Loucy (cell line): ENCODE measurements around the gene GYG2.

Source experiments
- H2AFZ ChIP-seq: fragments of 200-600 bp; sonication (generic); 2 replicates; pipeline ENCODE4 v1.6.0; 2016; ENCODE audit warnings: antibody characterized with exemption, mild to moderate bottlenecking, low read length, moderate library complexity
- H3F3A ChIP-seq: fragments of 200-600 bp; 2 replicates; pipeline ENCODE4 v1.6.0; 2016; ENCODE audit warnings: antibody characterized with exemption, low read depth, mild to moderate bottlenecking
- H3K27me3 ChIP-seq: fragments of 200-600 bp; sonication (generic); 2 replicates; pipeline ENCODE4 v1.6.1; 2014; ENCODE audit warnings: low read length, mild to moderate bottlenecking; ENCODE audit not compliant: insufficient read depth, poor library complexity, severe bottlenecking
- H3K36me3 ChIP-seq: fragments of 200-600 bp; sonication (generic); 2 replicates; pipeline ENCODE4 v1.6.1; 2016; ENCODE audit warnings: low read length; ENCODE audit not compliant: insufficient read depth
- H3K4me1 ChIP-seq: fragments of 200-600 bp; sonication (generic); 2 replicates; pipeline ENCODE4 v1.5.1; 2014; ENCODE audit warnings: low read length, mild to moderate bottlenecking; ENCODE audit not compliant: insufficient read depth, poor library complexity, severe bottlenecking
- H3K4me2 ChIP-seq: fragments of 200-600 bp; sonication (generic); 2 replicates; pipeline ENCODE4 v1.6.0; 2014; ENCODE audit warnings: antibody characterized with exemption, low read length, low read depth, mild to moderate bottlenecking; ENCODE audit not compliant: poor library complexity, severe bottlenecking
- H3K4me3 ChIP-seq: fragments of 200-600 bp; sonication (generic); 2 replicates; pipeline ENCODE4 v1.5.1; 2014; ENCODE audit warnings: low read length, mild to moderate bottlenecking, mixed read lengths; ENCODE audit not compliant: poor library complexity, severe bottlenecking
- H3K79me2 ChIP-seq: fragments of 200-600 bp; sonication (generic); 2 replicates; pipeline ENCODE4 v1.6.1; 2014; ENCODE audit warnings: low read length; ENCODE audit not compliant: insufficient read depth
- H3K9ac ChIP-seq: fragments of 200-600 bp; sonication (generic); 2 replicates; pipeline ENCODE4 v1.6.0; 2014; ENCODE audit warnings: mild to moderate bottlenecking, low read depth, low read length, moderate library complexity; ENCODE audit not compliant: poor library complexity, severe bottlenecking
- H3K9me2 ChIP-seq: fragments of 200-600 bp; sonication (generic); replicated peaks from 2 replicates; pipeline ENCODE4 v1.6.1; 2016; ENCODE audit warnings: low read depth, low read length, mixed read lengths
- H3K9me3 ChIP-seq: fragments of 200-600 bp; sonication (generic); 2 replicates; pipeline ENCODE4 v1.6.1; 2014; ENCODE audit warnings: mild to moderate bottlenecking, antibody characterized with exemption, low read length, low read depth; ENCODE audit not compliant: insufficient read depth
- H4K20me1 ChIP-seq: fragments of 200-600 bp; sonication (generic); 2 replicates; pipeline ENCODE4 v1.6.0; 2014; ENCODE audit warnings: antibody characterized with exemption, low read length, mild to moderate bottlenecking; ENCODE audit not compliant: insufficient read depth, poor library complexity, severe bottlenecking
- CTCF ChIP-seq: fragments of 200-600 bp; sonication (generic); conservative IDR thresholded peaks from 2 replicates; pipeline ENCODE4 v1.5.1; 2014; ENCODE audit warnings: mild to moderate bottlenecking, antibody characterized with exemption, low read length
- EZH2phosphoT487 ChIP-seq: fragments of 200-600 bp; IDR thresholded peaks from 2 replicates; pipeline ENCODE4 v1.6.1; 2018; ENCODE audit warnings: antibody characterized with exemption, mild to moderate bottlenecking, moderate library complexity, borderline replicate concordance

The GYG2 gene

GRCh38 chrX:2784026-2784425 lies 44.7 kb upstream of the GYG2 start:
- Histone ChIP-seq H4K20me1 (no peaks in the 10 kb centered on the region), H3K9me3 (no peaks in the 10 kb centered on the region), H3K4me2 (no peak overlapping the region), H3K36me3 (no peaks in the 10 kb centered on the region), H2AFZ (no peak overlapping the region), H3K4me1 (no peaks in the 10 kb centered on the region), H3K9me2 (no peaks in the 10 kb centered on the region), H3F3A (no peaks in the 10 kb centered on the region), H3K79me2 (no peaks in the 10 kb centered on the region), H3K27me3 (no peaks in the 10 kb centered on the region), H3K4me3 (no peak overlapping the region), H3K9ac (no peak overlapping the region)
- no peak for TF ChIP-seq CTCF
- TF ChIP-seq EZH2phosphoT487 = no peak

GRCh38 chrX:2785538-2785937 lies 43.2 kb upstream of the GYG2 start:
- no peaks in the 10 kb centered on the region for H4K20me1 ChIP-seq
- H3F3A ChIP-seq = no peaks in the 10 kb centered on the region

GRCh38 chrX:2788980-2789379 lies 39.8 kb upstream of the GYG2 start:
- Histone ChIP-seq H3K4me2 (no peak overlapping the region), H3K27me3 (no peaks in the 10 kb centered on the region), H3K9me2 (no peaks in the 10 kb centered on the region), H3K9me3 (no peaks in the 10 kb centered on the region), H3K36me3 (no peaks in the 10 kb centered on the region), H2AFZ (no peak overlapping the region), H3K9ac (no peak overlapping the region), H3K79me2 (no peaks in the 10 kb centered on the region), H3K4me3 (no peak overlapping the region), H4K20me1 (no peaks in the 10 kb centered on the region), H3F3A (no peaks in the 10 kb centered on the region), H3K4me1 (no peaks in the 10 kb centered on the region)
- no peak for TF ChIP-seq CTCF
- no peak for TF ChIP-seq EZH2phosphoT487

More at GRCh38 chrX:2785538-2785937, 43.2 kb upstream of the GYG2 start:
- no peak for TF ChIP-seq EZH2phosphoT487
- TF ChIP-seq CTCF = no peak
- Histone ChIP-seq H3K4me1 (no peaks in the 10 kb centered on the region), H3K4me2 (no peak overlapping the region), H2AFZ (no peak overlapping the region), H3K9ac (no peak overlapping the region), H3K27me3 (no peaks in the 10 kb centered on the region), H3K9me2 (no peaks in the 10 kb centered on the region), H3K9me3 (no peaks in the 10 kb centered on the region), H3K79me2 (no peaks in the 10 kb centered on the region), H3K36me3 (no peaks in the 10 kb centered on the region), H3K4me3 (no peak overlapping the region)
